ENCODE measurements around the gene HTR2C.

GRCh38 chrX:114841051-114841450 is 257.2 kb downstream of the HTR2C start:
- TF ChIP-seq EZH2 (IDR thresholded peaks at IDR 0.05; ENCODE audit: borderline replicate concordance, insufficient read depth, low read depth, low read length, poor library complexity, severe bottlenecking), result no peak
- no peak for TF ChIP-seq CTCF (IDR thresholded peaks at IDR 0.05)
